Adrenal gland (tissue), 12 donors: ENCODE results near the gene ATP6V0A4. TPM values are rescaled to one million over a fixed set of nuclear protein-coding genes. Genes with fewer than 3 reads are reported as not detected.
"Not testable (repeated sequence)": the region's sequence is repeated elsewhere in the genome, so short reads cannot be mapped to it uniquely, and the experiment has no call there.

Experiments used
- DNase-seq, 7 donors: peaks; one replicate each; pipeline ENCODE4 v3.0.0-alpha.2; 2019 to 2020
- H3K27ac ChIP-seq, 5 donors: fragments of 200-600 bp; sonication (generic) in 4 of 5; 1 replicate in 3 of 5; 2 replicates in 2 of 5; pipeline versions ENCODE4 v1.5.1 to v1.8.0; 2016 to 2020; ENCODE audit warnings: mild to moderate bottlenecking in 1 of 5
- H3K27me3 ChIP-seq: fragments of 200-600 bp; 2 replicates; pipeline ENCODE4 v1.8.0; 2021
- H3K36me3 ChIP-seq, 2 donors: fragments of 200-600 bp; replicated peaks in 1 of 2; 1 replicate in 1 of 2; 2 replicates in 1 of 2; pipeline versions ENCODE4 v1.5.1 to v1.8.0; 2018 to 2022
- H3K4me1 ChIP-seq, 2 donors: fragments of 200-600 bp; replicated peaks in 1 of 2; 1 replicate in 1 of 2; 2 replicates in 1 of 2; pipeline versions ENCODE4 v1.5.1 to v1.8.0; 2018 to 2021
- H3K4me3 ChIP-seq, 4 donors: fragments of 200-600 bp; sonication (generic) in 3 of 4; one replicate each; pipeline ENCODE4 v1.5.1; 2016 to 2018
- H3K9me3 ChIP-seq, 3 donors: fragments of 200-600 bp; sonication (generic) in 1 of 3; replicated peaks in 1 of 3; 1 replicate in 2 of 3; 2 replicates in 1 of 3; pipeline versions ENCODE4 v1.5.1 to v1.8.0; 2016 to 2021
- POLR2A ChIP-seq, 2 donors: fragments of 450-650 bp; IDR thresholded peaks; one replicate each; pipeline ENCODE4 v1.6.1; 2017; ENCODE audit warnings: antibody characterized with exemption in 2 of 2, mild to moderate bottlenecking in 2 of 2, moderate library complexity in 1 of 2
- WGBS, 4 donors: extraction: QIAGEN DNeasy Blood & Tissue Kit in 2 of 4; methylation state at CpG; one replicate each; pipeline versions ENCODE4 v1.1.5 to v1.1.7; 2013 to 2017; 5-methylcytosine and 5-hydroxymethylcytosine counted together
- intact Hi-C, 2 donors: fragments of 100-400 bp; cut with DNase I; formaldehyde crosslinking; loops; one replicate each; pipeline versions ENCODE4 v1.14.1 to v1.15.0; 2022 to 2023
- polyA plus RNA-seq, 3 donors: library from polyadenylated mRNA; stranded (reverse); fragments of 200-250 nt in 2 of 3; fragments of 350-450 nt in 1 of 3; fragmentation: Illumina TruSeq in 1 of 3; extraction: RNeasy Lipid Tissue Mini Kit (QIAGEN cat#74804) in 1 of 3; gene quantifications; one replicate each; pipeline ENCODE4 v1.2.3, GENCODE V29; 2013 to 2014
- total RNA-seq, 9 donors: library from RNA; depleted of rRNA in 4 of 9; stranded (reverse); fragments of >200 nt in 4 of 9; fragments of 120-200 nt in 1 of 9; fragmentation: NEBNext Ultra II Directional in 1 of 9; extraction: Animal tissue kit (Norgen Biotek cat#: 25700) in 1 of 9; gene quantifications; one replicate each; pipeline versions ENCODE4 v1.1.0 to v1.2.4, GENCODE V29; 2013 to 2023
- TF ChIP-seq, protein P1 (sequence below), 6 experiments: fragments of 450-650 bp in 4 of 6; fragments of 200-600 bp in 2 of 6; sonication (generic) in 1 of 6; IDR thresholded peaks; 1 replicate in 5 of 6; 2 replicates in 1 of 6; pipeline versions ENCODE4 v1.5.1 to v1.8.0; 2016 to 2021; ENCODE audit warnings: antibody characterized with exemption in 6 of 6, mild to moderate bottlenecking in 2 of 6, moderate library complexity in 1 of 6
- donor health status: healthy with polysubstance abuse.
- donor health status: Bipolar disorder and iron deficiency.
- donor health status: DM: yes; HTN: yes; CAD: no.
- donor health status: DM: no; HTN: no; CAD: no.
- donor health status: DM: no; HTN: no; CAD: no.
- donor health status: DM: yes; HTN: yes; CAD: no.

ATP6V0A4 gene
- total and polyA plus RNA-seq, 12 donors: 0.22 TPM; not detected in 11

DNA sequence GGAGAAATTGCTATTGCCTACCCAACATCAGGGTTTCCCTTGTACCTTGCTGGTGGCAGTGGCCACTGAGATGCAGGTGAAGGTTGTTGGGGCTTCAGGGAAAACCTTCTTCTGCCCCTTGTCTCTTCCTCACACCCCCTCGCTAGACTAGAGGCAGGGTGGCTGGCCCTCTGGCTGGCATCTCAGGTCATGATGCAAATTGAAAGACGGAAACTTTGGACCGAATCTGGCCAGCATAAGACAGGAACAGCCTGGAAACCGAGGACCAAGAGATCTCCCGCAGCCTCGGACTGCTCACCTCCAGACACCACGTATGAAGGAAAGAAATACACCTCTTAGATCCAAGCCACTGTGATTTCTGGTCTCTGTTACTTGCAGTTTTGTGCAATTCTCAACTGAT is 99.7 kb downstream of the ATP6V0A4 start:
- H3K4me3 ChIP-seq: no peak overlapping the region
- DNase-seq: no peak
- H3K9me3 ChIP-seq: no peaks in the 10 kb centered on the region
- no peaks in the 10 kb centered on the region for H3K36me3 ChIP-seq
- intact Hi-C loops: no loop called here
- no peaks in the 10 kb centered on the region for H3K27me3 ChIP-seq
- H3K4me1 ChIP-seq: no peaks in the 10 kb centered on the region
- H3K27ac ChIP-seq: no peak overlapping the region
- 89 to 93% (median 92%) methylated on average over 7 of the region's 7 CpGs for WGBS, 4 donors
- TF ChIP-seq, protein P1, sequence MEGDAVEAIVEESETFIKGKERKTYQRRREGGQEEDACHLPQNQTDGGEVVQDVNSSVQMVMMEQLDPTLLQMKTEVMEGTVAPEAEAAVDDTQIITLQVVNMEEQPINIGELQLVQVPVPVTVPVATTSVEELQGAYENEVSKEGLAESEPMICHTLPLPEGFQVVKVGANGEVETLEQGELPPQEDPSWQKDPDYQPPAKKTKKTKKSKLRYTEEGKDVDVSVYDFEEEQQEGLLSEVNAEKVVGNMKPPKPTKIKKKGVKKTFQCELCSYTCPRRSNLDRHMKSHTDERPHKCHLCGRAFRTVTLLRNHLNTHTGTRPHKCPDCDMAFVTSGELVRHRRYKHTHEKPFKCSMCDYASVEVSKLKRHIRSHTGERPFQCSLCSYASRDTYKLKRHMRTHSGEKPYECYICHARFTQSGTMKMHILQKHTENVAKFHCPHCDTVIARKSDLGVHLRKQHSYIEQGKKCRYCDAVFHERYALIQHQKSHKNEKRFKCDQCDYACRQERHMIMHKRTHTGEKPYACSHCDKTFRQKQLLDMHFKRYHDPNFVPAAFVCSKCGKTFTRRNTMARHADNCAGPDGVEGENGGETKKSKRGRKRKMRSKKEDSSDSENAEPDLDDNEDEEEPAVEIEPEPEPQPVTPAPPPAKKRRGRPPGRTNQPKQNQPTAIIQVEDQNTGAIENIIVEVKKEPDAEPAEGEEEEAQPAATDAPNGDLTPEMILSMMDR (IDR thresholded peaks at IDR 0.05): no peak
- no peak for TF ChIP-seq POLR2A (IDR thresholded peaks at IDR 0.05)

DNA sequence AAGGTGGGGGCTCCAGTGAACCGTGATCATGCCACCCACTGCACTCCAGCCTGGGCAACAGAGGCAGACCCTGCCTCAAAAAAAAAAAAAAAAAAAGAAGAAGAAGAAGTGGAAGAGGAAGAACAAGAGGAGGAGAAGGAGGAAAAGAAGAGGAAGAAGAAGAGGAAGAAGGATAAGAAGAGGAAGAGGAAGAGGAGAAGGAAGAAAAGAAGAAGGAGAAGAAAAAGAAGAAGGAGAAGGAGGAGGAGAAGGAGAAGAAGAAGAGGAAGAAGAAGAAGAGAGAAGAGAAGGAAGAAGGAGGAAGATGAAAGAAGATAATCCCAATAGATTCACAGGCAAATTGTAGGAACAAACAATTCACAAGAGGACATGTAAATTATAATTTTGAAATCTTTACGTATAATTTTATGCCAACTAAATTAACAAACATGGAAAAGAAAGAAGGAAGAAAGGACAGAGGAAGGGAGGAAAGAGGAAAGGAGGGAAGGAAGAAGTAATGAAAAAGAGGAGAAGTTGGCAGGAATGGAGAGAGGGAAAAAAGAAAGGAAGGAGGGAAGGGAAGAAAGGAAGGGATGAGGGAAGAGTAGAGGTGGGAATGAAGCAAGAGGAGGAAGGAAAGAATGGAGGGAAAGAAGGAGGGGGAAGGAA is 100.3 kb downstream of the ATP6V0A4 start:
- Histone ChIP-seq H3K9me3 (no peaks in the 10 kb centered on the region), H3K27me3 (no peaks in the 10 kb centered on the region), H3K4me1 (no peaks in the 10 kb centered on the region), H3K4me3 (no peak overlapping the region), H3K36me3 (no peaks in the 10 kb centered on the region), H3K27ac (no peak overlapping the region)
- TF ChIP-seq, protein P1 (IDR thresholded peaks at IDR 0.05): no peak
- TF ChIP-seq POLR2A (IDR thresholded peaks at IDR 0.05): no peak
- 60 to 87% (median 65%) methylated on average over 2 of the region's 2 CpGs for WGBS, 4 donors
- intact Hi-C loops: no loop called here
- no peak for DNase-seq

DNA sequence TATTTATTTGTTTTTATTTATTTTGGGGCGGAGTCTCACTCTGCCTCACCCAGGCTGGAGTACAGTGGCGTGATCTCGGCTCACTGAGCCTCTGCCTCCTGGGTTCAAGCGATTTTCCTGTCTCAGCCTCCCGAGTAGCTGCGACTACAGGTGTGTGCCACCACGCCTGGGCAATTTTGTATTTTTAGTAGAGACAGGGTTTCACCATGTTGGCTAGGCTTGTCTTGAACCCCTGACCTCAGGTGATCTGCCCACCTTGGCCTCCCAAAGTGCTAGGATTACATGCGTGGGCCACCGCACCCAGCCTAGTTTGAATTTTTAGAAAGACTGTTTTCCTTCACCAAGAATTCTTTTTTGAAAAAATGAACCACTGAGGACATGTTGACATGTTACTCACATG is 102.2 kb downstream of the ATP6V0A4 start:
- WGBS, 4 donors: 88 to 93% (median 92%) methylated on average over 9 of the region's 9 CpGs
- intact Hi-C loops, H3K4me1 ChIP-seq, DNase-seq, H3K27ac ChIP-seq, H3K27me3 ChIP-seq, H3K36me3 ChIP-seq, H3K9me3 ChIP-seq, H3K4me3 ChIP-seq: not testable (repeated sequence)

DNA sequence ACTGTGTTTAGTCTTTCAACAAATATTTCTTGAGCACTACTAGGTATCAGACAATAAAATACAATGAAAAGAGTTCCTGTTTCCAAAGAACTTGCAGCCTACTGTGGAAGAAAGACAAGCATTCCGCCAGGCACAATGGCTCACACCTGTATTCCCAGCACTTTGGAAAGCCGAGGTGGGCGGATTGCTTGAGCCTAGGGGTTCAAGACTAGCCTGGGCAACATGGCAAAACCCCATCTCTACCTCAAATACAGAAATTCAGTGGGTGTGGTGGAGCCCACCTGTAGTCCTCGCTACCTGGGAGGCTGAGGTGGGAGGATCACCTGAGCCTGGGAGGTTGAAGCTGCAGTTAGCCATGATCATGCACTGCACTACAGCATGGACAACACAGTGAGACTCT is 102.9 kb downstream of the ATP6V0A4 start:
- Histone ChIP-seq H3K9me3 (no peaks in the 10 kb centered on the region), H3K4me1 (no peaks in the 10 kb centered on the region), H3K4me3 (no peak overlapping the region), H3K36me3 (no peaks in the 10 kb centered on the region), H3K27me3 (no peaks in the 10 kb centered on the region), H3K27ac (no peak overlapping the region)
- intact Hi-C loops: no loop called here
- TF ChIP-seq POLR2A (IDR thresholded peaks at IDR 0.05): no peak
- TF ChIP-seq, protein P1 (IDR thresholded peaks at IDR 0.05): no peak
- WGBS, 4 donors: 87 to 93% (median 91%) methylated on average over 4 of the region's 4 CpGs
- DNase-seq: no peak

DNA sequence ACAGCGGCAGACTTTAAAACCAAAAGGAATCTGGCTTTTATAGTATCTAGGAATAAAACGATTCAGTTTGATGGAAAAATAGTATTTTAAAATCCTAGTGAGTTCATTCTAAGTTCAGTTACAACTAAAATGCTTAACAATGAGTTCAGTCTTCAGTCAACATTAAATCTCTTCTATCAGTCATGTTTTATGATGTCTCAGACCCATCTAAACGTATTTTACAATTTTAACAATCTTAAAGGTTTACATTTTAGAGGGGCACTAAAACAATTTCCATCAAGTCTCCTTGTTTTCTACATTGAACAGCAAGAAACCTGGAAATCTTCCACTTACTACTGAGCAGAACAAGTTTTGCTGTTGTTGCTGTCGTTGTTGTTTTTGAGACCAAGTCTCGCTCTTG is 106.8 kb downstream of the ATP6V0A4 start:
- Histone ChIP-seq H3K27me3 (no peaks in the 10 kb centered on the region), H3K27ac (no peak overlapping the region), H3K4me3 (no peak overlapping the region), H3K9me3 (no peaks in the 10 kb centered on the region), H3K36me3 (no peaks in the 10 kb centered on the region), H3K4me1 (no peaks in the 10 kb centered on the region)
- DNase-seq: no peak
- intact Hi-C loops: no loop called here
- WGBS, 4 donors: 78 to 81% (median 80%) methylated on average over 5 of the region's 5 CpGs
- TF ChIP-seq, protein P1 (IDR thresholded peaks at IDR 0.05): no peak
- no peak for TF ChIP-seq POLR2A (IDR thresholded peaks at IDR 0.05)
